Panc1 (cell line): ENCODE results near the gene CCR5AS.

Source experiments
- POLR2AphosphoS5 ChIP-seq: IDR thresholded peaks from 2 replicates; pipeline ENCODE4 v1.6.1; 2012; ENCODE audit warnings: mild to moderate bottlenecking, low read depth, low read length, moderate library complexity
- TF ChIP-seq, protein P1 (sequence below): fragments of 450-650 bp; IDR thresholded peaks from 2 replicates; pipeline ENCODE4 v1.5.1; 2017; ENCODE audit warnings: mild to moderate bottlenecking

DNA sequence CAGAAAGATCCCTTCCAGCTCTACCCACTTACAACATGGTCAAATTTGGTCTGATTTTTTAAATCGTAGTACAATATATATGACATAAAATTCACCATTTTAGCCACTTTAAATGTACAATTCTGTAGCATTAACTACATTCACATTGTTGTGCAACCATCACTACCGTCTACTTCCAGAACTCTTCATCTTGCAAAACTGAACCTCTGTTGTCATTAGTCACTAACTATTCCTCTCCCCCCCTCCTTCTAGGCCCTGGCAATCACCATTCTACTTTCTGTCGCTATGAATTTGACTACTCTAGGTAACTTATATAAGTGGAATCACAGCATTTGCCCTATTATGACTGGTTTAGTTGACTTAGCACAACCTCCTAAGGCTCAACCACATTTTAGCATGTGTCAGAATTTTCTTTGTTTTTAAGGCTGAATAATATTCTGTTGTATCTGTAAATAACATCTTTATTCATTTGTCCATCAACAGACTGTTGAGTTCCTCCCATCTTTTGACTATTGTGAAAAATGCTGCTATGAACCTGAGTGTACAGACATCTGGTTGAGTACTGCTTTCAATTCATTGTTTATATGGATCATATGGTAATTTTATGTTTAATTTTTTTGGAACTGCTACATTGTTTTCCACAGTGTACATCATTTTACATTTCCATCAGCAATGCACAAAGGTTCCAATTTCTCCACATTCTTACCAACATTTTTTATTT, 88.5 kb downstream of the CCR5AS start:
- no peak for TF ChIP-seq POLR2AphosphoS5
- TF ChIP-seq, protein P1, sequence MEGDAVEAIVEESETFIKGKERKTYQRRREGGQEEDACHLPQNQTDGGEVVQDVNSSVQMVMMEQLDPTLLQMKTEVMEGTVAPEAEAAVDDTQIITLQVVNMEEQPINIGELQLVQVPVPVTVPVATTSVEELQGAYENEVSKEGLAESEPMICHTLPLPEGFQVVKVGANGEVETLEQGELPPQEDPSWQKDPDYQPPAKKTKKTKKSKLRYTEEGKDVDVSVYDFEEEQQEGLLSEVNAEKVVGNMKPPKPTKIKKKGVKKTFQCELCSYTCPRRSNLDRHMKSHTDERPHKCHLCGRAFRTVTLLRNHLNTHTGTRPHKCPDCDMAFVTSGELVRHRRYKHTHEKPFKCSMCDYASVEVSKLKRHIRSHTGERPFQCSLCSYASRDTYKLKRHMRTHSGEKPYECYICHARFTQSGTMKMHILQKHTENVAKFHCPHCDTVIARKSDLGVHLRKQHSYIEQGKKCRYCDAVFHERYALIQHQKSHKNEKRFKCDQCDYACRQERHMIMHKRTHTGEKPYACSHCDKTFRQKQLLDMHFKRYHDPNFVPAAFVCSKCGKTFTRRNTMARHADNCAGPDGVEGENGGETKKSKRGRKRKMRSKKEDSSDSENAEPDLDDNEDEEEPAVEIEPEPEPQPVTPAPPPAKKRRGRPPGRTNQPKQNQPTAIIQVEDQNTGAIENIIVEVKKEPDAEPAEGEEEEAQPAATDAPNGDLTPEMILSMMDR = no peak
